ENCODE measurements around the gene ZCCHC14. TPM values are rescaled to one million over a fixed set of nuclear protein-coding genes. Genes with fewer than 3 reads are reported as not detected.
A peak's percentile ranks its signal among the peaks of the same experiment; 100 is the strongest.
"Not testable (repeated sequence)": the region's sequence is repeated elsewhere in the genome, so short reads cannot be mapped to it uniquely, and the experiment has no call there.

The ZCCHC14 gene
- total RNA-seq, 4 donors from 2014 or later: 27.7 to 56.1 (median 36.7) TPM

GRCh38 chr16:87366288-87366687 lies 126.5 kb downstream of the ZCCHC14 start:
- H3K4me1 ChIP-seq: peaks cover 10 to 66% (median 33%) of the 10 kb centered on the region in 4 donors
- WGBS, 2 donors (ENCODE audit: low coverage in 1 of 2): 32 to 53% methylated on average over 4 of the region's 4 CpGs
- no peaks in the 10 kb centered on the region for H3K9me3 ChIP-seq
- no peaks in the 10 kb centered on the region for H3K27me3 ChIP-seq
- H3K36me3 ChIP-seq: no peaks in the 10 kb centered on the region
- H3K4me3 ChIP-seq: no peak overlapping the region
- peak overlapping the region; percentile 50 to 58 (median 53) for H3K27ac ChIP-seq
- TF ChIP-seq CTCF (IDR thresholded peaks at IDR 0.05) (no peak), EP300 (IDR thresholded peaks at IDR 0.05; ENCODE audit: low read depth) (no peak), POLR2A (IDR thresholded peaks at IDR 0.05) (no peak), POLR2AphosphoS5 (IDR thresholded peaks at IDR 0.05) (no peak)
- in situ Hi-C loops (cut with MboI; ENCODE audit: low pct_ligation_motif_present in 1 of 4, low pct_unique_long_range_greater_than_20kb in 1 of 4, low sequenced_read_pairs in 3 of 4): no loop called here
- intact Hi-C loops (cut with DNase I; ENCODE audit: low total_unique reads): no loop called here
- peak; percentile 74 for DNase-seq

- H3K27ac ChIP-seq: peak overlapping the region in 3 of 4 donors; percentile 58 to 81 (median 81)
- DNase-seq: no peak
- H3K36me3 ChIP-seq: peaks cover 0 to under 1% (median 0%) of the 10 kb centered on the region in 4 donors
- 86% methylated on average over 13 of the region's 13 CpGs; no CpG with 5 or more reads in 1 of the 2 donors for WGBS, 2 donors (ENCODE audit: low coverage in 1 of 2)
- no peaks in the 10 kb centered on the region for H3K9me3 ChIP-seq
- no peaks in the 10 kb centered on the region for H3K27me3 ChIP-seq
- in situ Hi-C loops (cut with MboI; ENCODE audit: low pct_ligation_motif_present in 1 of 4, low pct_unique_long_range_greater_than_20kb in 1 of 4, low sequenced_read_pairs in 3 of 4): no loop called here
- H3K4me1 ChIP-seq: peaks cover 10 to 61% (median 27%) of the 10 kb centered on the region in 4 donors
- H3K4me3 ChIP-seq: no peak overlapping the region
- intact Hi-C loops (cut with DNase I; ENCODE audit: low total_unique reads): no loop called here
- TF ChIP-seq POLR2AphosphoS5 (IDR thresholded peaks at IDR 0.05) (no peak), POLR2A (IDR thresholded peaks at IDR 0.05) (no peak), CTCF (IDR thresholded peaks at IDR 0.05) (no peak), EP300 (IDR thresholded peaks at IDR 0.05; ENCODE audit: low read depth) (no peak)
These were observed 127.7 kb downstream of the ZCCHC14 start for GRCh38 chr16:87365021-87365713.

- no peaks in the 10 kb centered on the region for H3K27me3 ChIP-seq
- intact Hi-C loops (cut with DNase I; ENCODE audit: low total_unique reads) (loop anchor here (5.0 kb wide), 1 partner anchor 1652 kb away; no protein-coding TSS in a partner anchor), in situ Hi-C loops (cut with MboI; ENCODE audit: low pct_ligation_motif_present in 1 of 4, low pct_unique_long_range_greater_than_20kb in 1 of 4, low sequenced_read_pairs in 3 of 4) (no loop called here)
- no peaks in the 10 kb centered on the region for H3K9me3 ChIP-seq
- TF ChIP-seq EP300 (IDR thresholded peaks at IDR 0.05; ENCODE audit: low read depth): no peak
- TF ChIP-seq POLR2AphosphoS5 (IDR thresholded peaks at IDR 0.05): peak in 2 of 3 donors; percentile 35 to 41
- no peak overlapping the region for H3K4me3 ChIP-seq
- H3K36me3 ChIP-seq: peaks cover 0 to 10% (median 4%) of the 10 kb centered on the region in 4 donors
- peak; percentile 33 for DNase-seq
- peak overlapping the region; percentile 43 to 81 (median 78) for H3K27ac ChIP-seq
- peaks cover 4 to 49% (median 24%) of the 10 kb centered on the region in 4 donors for H3K4me1 ChIP-seq
- 38 to 60% methylated on average over 1 to 16 of the region's 17 CpGs for WGBS, 2 donors (ENCODE audit: low coverage in 1 of 2)
These were observed 128.9 kb downstream of the ZCCHC14 start for GRCh38 chr16:87363771-87364455.

GRCh38 chr16:87362828-87363559 lies 129.8 kb downstream of the ZCCHC14 start:
- DNase-seq; H3K27me3 ChIP-seq; H3K9me3 ChIP-seq; in situ Hi-C loops (cut with MboI; ENCODE audit: low pct_ligation_motif_present in 1 of 4, low pct_unique_long_range_greater_than_20kb in 1 of 4, low sequenced_read_pairs in 3 of 4); H3K4me3 ChIP-seq: not testable (repeated sequence)
- WGBS, 2 donors (ENCODE audit: low coverage in 1 of 2): 89 to 92% methylated on average over 7 to 13 of the region's 13 CpGs
- intact Hi-C loops (cut with DNase I; ENCODE audit: low total_unique reads): loop anchor here (5.0 kb wide), 1 partner anchor 1651 kb away; no protein-coding TSS in a partner anchor
- Histone ChIP-seq H3K36me3 (peaks cover 0 to 17% (median 8%) of the 10 kb centered on the region in 4 donors), H3K4me1 (peaks cover 4 to 39% (median 22%) of the 10 kb centered on the region in 4 donors), H3K27ac (peak overlapping the region; percentile 43 to 81 (median 78))

All from transverse colon (tissue), 4 donors.